GM19035 (cell line): ENCODE results near the gene GFOD2.

Experiments
- ATAC-seq: cut with Tn5 transposase; IDR thresholded peaks from one replicate; pipeline ENCODE4 v1.9.1; 2021; ENCODE audit not compliant: unreplicated experiment

The GFOD2 gene

GRCh38 chr16:67660564-67661028, 58.5 kb downstream of the GFOD2 start, which contains the start of gene PARD6A:
Gene PARD6A (plus strand): TSS chr16:67660960. CDS start chr16:67661039, 79 bp downstream.
- peak; percentile 78 for ATAC-seq

DNA sequence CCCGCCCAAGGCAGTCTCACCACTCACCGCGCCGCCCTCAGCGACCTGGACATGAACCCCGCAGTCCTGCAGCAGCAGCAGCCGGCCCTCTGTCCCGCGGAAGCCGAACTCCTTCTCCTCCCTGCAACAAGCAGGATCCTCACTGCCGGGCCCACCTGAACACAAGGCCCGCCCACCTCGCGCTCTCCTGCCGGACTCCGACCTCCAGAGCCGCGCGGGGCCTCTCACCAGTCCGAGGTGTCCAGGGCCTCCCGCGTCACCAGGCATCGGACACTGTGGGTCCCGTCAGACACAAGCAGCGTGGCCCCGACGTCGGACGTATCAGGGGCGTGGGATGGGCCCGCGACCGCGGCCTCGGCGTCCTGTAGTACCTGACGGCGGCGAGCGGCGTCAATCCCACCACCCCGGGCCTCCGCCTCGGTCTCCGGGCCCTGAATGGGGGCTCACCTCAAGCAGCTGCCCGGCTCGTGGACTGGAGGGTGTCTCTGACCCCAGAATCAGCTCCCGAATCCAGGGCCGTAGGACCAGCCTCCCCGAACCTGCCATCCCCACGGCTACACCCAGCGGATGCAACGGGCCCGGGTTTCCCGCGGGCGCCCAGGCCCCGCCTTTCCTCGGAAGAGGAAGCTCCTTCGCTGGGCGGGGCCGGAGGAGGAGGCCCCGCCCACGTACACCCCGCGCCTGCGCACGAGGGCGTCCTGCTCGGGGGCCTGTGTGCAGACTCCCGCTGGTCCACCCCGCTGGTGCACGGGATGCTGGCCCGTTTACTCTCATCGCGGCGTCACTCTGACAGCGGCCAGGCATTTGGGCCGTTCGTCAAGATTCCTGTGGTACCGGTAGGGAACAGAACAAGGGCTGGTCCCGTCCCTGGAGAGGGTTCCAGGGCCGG, 59.2 kb downstream of the GFOD2 start, which contains the start of gene ACD:
Gene ACD, minus strand, starts transcription at position 586 of the 889 bp plus-strand sequence. Its CDS starts 40 bp downstream, at position 546.
- peak; percentile 53 for ATAC-seq

DNA sequence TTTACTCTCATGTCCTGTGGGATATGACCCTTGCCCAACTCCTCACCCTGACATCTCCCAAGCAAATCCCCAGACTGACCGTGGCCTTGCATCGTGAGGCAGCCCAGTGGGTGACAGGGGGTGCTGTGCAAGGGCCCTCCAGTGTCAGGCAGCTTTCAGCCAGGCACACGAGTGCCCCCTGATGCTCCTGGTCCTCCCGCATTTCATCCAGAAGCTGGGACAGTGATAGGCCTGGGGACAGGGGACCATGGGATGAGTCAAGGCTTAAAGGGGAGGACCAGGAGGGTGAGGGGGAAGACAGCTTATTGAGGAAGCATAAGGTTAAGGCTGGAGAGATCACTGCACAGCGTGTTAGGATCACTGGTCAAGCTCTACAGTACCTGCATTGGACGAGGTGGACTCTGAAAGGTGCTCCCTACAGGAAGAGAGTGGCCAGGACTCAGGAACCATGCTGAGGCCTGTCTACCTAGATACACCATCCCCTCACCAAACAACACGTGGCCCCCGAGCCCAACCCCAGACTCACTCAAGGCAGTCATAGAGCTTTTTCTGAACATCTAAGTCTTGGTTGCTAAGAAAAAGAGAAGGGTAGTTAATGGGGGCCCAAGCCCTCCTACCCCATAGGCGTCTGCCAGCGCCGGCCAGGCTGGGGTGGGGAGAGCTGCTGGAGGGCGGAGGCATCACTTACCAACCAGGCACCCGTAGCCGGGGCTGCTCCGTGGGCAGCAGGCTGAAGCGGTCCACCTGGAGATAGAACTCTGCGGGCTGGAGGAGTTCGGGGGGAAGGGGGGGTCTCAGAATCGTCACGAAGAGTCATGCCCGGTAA, 60.1 kb downstream of the GFOD2 start:
- ATAC-seq, result no peak

DNA sequence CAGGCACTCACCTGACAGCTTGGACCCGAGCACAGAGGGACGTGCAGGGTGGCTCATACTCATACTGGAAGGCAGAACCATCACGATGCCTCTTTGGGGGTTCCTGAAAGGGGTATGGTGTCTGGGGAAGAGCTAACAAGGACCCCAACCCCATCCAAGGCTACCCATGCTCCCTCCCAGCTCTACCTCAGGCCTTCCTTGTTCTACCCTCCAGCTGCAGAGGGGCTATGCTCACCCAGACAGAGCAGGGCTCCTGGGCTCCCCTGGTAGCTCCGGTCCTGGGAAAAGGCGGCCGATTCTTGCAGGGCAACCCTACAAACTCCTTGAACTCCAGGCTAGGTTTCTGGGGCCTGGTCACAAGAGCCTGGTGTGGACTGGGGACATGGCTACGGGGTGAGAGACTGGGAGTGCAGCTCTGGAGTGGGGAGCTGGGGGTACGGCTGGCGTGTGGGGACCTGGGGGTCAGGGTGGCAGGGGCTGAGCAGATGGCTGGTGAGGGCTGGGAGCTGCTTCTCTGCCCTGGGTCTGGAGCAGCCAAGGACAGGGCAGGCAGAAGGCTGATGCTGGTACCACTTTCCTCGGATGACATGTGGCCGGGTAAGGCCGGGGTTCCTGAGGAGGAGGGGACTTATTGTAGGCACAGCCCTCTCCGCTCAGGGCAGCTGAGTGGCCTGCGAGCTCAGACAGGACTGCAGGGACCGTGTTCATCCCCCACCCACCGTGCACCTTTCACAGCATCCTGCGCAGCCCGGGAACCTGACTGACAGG, 61.2 kb downstream of the GFOD2 start:
- ATAC-seq, result no peak

- no peak for ATAC-seq
Observed at GRCh38 chr16:67657017-67657608, 62.0 kb downstream of the GFOD2 start.

- ATAC-seq, result no peak
Observed at GRCh38 chr16:67656344-67657016, 62.6 kb downstream of the GFOD2 start.

DNA sequence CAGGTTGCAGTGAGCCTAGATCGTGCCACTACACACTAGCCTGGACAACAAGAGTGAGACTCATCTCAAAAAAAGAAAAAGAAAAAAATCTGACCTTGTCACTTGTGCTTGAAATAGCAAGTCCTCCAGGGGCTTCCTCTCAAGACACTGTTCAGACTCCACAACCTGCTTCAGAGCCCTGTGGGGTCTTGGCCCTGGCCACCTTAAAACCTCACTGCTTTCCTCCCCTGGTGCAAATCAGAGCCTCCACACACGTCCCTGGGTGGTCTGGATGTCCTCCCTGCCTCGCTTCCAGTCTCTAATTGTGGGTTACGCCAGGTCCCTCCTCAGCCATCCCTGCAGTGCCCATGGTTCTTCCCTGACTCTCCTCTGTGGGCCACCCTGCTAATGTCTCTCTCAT, 63.8 kb downstream of the GFOD2 start:
- ATAC-seq, result no peak

GRCh38 chr16:67654403-67654911, 64.7 kb downstream of the GFOD2 start:
- ATAC-seq, result no peak

GRCh38 chr16:67653789-67654402, 65.2 kb downstream of the GFOD2 start:
- no peak for ATAC-seq

- no peak for ATAC-seq
Observed at GRCh38 chr16:67653128-67653788, 65.9 kb downstream of the GFOD2 start.

GRCh38 chr16:67652578-67653127, 66.5 kb downstream of the GFOD2 start:
- ATAC-seq, result no peak

GRCh38 chr16:67651847-67652246, 67.3 kb downstream of the GFOD2 start:
- ATAC-seq, result no peak

GRCh38 chr16:67651039-67651438, 68.1 kb downstream of the GFOD2 start:
- ATAC-seq, result no peak

- ATAC-seq, result no peak
Observed at GRCh38 chr16:67650023-67650422, 69.1 kb downstream of the GFOD2 start.

- ATAC-seq, result no peak
Observed at GRCh38 chr16:67649494-67649931, 69.6 kb downstream of the GFOD2 start.

DNA sequence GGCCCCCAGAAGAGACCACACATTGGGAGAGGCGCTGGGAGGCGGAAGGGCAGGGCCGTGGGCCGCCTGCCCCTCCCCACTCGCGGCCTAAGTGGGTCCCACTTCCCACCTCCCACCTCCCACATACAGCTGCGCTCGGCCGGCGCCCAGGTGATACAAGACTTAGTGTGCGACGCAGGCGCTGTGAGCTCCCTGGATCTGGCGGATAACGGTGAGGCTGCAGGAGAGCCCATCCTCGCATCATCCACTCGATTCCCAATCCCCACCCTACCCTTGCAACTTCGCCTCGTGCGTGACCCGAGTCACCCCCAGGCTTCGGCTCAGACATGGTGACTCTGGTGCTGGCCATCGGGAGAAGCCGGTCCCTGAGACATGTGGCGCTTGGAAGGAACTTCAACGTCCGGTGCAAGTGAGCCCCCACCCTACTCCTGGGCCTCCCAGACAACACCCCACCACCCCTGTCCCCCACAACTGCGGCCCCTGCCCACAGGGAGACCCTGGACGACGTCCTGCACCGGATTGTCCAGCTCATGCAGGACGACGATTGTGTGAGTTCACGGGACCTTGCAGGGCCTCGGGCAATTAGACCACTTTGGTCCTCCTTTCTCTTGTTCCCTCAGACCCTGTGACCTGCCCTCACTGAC, 70.2 kb downstream of the GFOD2 start:
- ATAC-seq, result no peak

- ATAC-seq, result no peak
Observed at GRCh38 chr16:67648088-67648763, 70.9 kb downstream of the GFOD2 start.
